ENCODE measurements around the gene ST6GALNAC5. TPM values are rescaled to one million over a fixed set of nuclear protein-coding genes. Genes with fewer than 3 reads are reported as not detected.
"Not testable (repeated sequence)": the region's sequence is repeated elsewhere in the genome, so short reads cannot be mapped to it uniquely, and the experiment has no call there.

ST6GALNAC5 gene
- 1 to 10 TPM; 1.2 to 2.7 (median 2.2) TPM for polyA plus RNA-seq (ENCODE audit: insufficient read length in 10 of 10)
- long read RNA-seq, donor 1, partial matches to known transcripts: 0 of 1 reads
- long read RNA-seq, donor 1, other reads (novel, unspliced or antisense): 0 of 1 reads
- long read RNA-seq, donor 2, partial matches to known transcripts: 0 of 2 reads
- long read RNA-seq, donor 2, other reads (novel, unspliced or antisense): 0 of 2 reads
- long read RNA-seq, donor 3: 0 reads
- long read RNA-seq, donor 4, partial matches to known transcripts: 0 of 1 reads
- long read RNA-seq, donor 4, other reads (novel, unspliced or antisense): 0 of 1 reads
- long read RNA-seq, donor 5, partial matches to known transcripts: 0 of 1 reads
- long read RNA-seq, donor 5, other reads (novel, unspliced or antisense): 0 of 1 reads
- long read RNA-seq, donor 6: 0 reads
- long read RNA-seq, donor 7, partial matches to known transcripts: 0 of 1 reads
- long read RNA-seq, donor 7, other reads (novel, unspliced or antisense): 0 of 1 reads
- long read RNA-seq, donor 8, partial matches to known transcripts: 0 of 3 reads
- long read RNA-seq, donor 8, other reads (novel, unspliced or antisense): 0 of 3 reads
- long read RNA-seq, donor 9: 0 reads

DNA sequence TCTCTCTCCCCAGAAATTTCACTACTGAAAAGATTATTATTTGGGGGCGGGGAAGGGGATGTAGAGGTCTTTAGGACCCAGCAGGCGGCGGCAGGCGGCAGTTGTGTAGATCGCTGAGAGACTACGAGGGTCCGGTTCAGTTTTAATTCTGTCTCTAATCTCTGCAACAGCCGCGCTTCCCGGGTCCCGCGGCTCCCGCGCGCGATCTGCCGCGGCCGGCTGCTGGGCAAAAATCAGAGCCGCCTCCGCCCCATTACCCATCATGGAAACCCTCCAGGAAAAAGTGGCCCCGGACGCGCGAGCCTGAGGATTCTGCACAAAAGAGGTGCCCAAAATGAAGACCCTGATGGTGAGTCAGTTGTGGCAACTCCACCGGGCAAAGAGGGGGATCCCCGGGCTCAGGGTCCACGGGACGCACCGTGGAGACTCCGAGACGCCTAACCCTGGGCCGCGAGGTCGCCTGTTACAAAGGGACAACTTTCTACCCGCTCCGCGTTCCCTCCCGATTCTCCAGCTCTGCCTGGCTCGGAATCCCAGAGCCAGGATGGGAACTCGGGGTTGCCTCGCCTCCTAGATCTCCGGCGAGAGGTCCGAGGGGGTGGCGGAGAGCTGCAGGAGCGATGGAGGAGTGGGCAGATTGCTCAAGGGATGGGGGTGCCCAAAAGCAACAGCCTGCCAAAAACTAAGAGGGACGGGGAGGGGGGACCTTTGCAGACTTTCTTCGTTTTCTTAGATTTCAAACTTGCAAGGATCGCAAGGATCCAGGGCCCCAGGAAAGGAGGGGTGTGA lies at the start of gene ST6GALNAC5:
Gene ST6GALNAC5 (plus strand): TSS at position 139 of the 789 bp plus-strand sequence.
- peak; percentile 40 to 77 (median 51) for DNase-seq

- DNase-seq: no peak
These were observed 47.3 kb upstream of the ST6GALNAC5 start for GRCh38 chr1:76820028-76820427.

DNA sequence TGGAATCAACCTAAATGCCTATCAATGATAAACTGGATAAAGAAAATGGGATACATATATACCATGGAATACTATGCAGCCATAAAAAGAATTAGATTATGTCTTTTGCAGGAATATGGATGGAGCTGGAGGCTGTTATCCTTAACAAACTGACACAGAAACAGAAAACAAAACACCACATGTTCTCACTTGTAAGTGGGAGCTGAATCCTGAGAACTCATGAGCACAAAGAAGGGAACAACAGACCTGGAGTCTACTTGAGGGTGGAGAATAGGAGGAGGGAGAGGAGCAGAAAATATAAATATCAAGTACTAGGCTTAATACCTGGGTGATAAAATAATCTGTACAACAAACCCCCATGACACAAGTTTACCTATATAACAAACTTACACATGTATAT lies 44.3 kb upstream of the ST6GALNAC5 start:
- DNase-seq: not testable (repeated sequence)

GRCh38 chr1:76824106-76824505 lies 43.2 kb upstream of the ST6GALNAC5 start:
- no peak for DNase-seq

GRCh38 chr1:76826072-76826845 lies 41.0 kb upstream of the ST6GALNAC5 start:
- peak in 1 of 3 donors; percentile 45 for DNase-seq

DNA sequence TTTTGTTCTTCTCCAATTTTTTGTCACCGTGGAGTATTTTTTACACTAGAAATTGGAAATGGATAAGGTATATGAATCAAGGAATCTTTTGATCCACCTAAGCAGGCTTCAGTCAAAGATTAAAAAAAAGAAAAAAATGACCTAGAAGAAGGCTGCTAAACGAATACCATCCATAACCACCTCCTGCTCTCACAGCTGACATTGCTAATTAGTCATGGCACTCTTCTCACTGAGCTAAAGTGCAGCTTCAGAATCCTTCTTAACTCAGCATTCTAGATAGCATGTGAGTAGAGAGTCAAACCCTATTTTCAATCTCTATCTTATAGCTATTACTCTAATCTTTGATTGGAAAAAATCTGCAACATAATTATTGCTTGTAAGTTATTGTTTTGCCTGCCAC lies 40.2 kb upstream of the ST6GALNAC5 start:
- DNase-seq: no peak

GRCh38 chr1:76830373-76830772 lies 36.9 kb upstream of the ST6GALNAC5 start:
- DNase-seq: no peak

GRCh38 chr1:76832521-76832920 lies 34.8 kb upstream of the ST6GALNAC5 start:
- DNase-seq: no peak

GRCh38 chr1:76833151-76833550 lies 34.1 kb upstream of the ST6GALNAC5 start:
- no peak for DNase-seq

DNA sequence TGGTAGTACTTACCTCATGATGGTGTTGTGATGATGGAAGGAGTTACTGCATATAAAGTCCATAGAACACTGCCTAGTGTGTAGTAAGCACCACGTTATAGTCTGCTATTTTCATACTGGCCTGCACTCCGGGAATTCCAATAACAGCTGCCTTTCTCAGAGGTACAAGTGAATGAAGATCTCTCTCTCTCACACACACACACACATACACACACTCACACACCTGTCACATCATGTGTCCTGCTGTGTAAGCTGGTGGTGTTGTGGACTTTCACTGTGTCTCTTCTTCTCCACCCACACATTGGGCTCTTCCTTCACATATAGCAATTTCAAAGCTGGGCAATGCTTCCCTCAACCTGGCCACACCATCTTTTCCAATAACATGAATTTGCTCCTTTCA lies 33.4 kb upstream of the ST6GALNAC5 start:
- no peak for DNase-seq

DNA sequence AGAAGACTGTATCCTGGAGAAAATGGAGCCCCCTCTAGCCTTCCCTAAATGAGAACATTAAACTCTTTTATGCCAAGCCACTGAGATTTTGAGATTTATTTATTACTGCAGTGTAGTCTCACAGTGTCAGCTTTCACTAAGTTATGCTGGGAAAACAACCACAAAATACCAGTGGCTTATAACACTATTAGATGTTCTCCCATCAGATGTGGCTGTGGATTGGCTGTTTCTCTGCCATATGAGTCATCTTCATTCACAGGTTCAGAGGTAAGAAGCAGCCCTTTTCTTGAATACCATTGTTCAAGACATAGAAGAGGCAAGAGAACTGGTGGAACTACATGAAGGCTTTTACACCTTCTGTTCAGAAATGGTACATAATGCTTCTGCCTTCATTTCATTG lies 32.1 kb upstream of the ST6GALNAC5 start:
- peak in 1 of 3 donors; percentile 27 for DNase-seq

DNA sequence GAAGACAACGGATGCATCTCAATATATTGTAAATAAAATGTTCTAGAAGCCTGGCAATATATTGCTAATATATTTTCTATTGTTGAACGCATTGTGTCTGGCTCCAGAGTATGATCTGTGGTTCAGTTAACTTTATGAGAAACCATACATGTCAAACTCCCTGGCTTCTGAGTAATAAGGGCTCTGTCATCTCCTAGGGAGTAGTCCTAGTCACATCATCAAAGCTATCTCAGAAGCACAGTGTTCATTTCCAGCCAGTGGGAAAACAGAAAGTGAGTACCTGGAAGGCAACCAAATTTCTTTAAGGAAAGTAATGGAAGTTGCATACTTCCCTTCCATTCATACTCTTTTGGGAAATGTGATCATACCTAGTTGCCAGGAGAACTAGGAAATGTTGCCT lies 27.0 kb upstream of the ST6GALNAC5 start:
- DNase-seq: no peak

DNA sequence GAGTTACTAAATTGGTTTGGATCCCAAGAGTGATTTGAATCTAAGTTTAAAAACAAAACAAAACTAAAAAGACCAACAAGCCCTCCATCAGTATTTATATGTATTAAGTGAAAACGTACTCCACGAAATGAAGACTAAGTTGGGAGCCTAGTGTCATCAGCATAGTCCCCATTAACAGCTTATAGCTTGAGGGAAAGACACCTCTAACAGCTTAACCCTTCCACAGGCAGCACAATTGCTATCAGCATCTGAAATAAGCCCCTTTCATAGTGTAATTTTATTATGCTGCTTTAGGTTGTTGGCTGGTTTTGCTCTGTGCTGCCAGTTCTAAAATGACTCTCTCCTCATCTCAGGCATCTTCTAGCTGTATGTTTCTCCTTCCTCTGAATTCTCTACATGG lies 25.8 kb upstream of the ST6GALNAC5 start:
- DNase-seq: no peak

- no peak for DNase-seq
These were observed 23.3 kb upstream of the ST6GALNAC5 start for GRCh38 chr1:76843821-76844464.

- no peak for DNase-seq
These were observed 13.0 kb upstream of the ST6GALNAC5 start for GRCh38 chr1:76854255-76854654.

GRCh38 chr1:76856104-76856503 lies 11.2 kb upstream of the ST6GALNAC5 start:
- DNase-seq: no peak

DNA sequence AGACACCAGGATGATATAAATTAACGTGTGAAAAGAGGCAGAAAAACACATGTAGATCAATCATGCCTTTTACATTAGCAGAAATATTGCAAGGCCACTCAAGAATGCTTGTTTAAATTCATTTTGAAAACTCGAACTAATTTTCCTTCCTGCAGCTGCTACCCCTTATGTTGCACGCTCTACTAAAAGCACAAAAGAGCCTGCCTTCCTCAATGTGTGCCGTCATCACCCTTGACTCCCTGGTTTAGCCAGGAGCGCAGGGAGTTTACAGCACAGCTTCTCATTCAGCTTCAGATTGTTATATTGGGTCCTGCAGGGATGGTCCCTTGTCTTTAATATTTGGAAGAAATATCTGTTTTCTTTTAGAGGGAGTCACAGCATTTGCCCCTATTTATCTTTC lies 10.1 kb upstream of the ST6GALNAC5 start:
- no peak for DNase-seq

DNA sequence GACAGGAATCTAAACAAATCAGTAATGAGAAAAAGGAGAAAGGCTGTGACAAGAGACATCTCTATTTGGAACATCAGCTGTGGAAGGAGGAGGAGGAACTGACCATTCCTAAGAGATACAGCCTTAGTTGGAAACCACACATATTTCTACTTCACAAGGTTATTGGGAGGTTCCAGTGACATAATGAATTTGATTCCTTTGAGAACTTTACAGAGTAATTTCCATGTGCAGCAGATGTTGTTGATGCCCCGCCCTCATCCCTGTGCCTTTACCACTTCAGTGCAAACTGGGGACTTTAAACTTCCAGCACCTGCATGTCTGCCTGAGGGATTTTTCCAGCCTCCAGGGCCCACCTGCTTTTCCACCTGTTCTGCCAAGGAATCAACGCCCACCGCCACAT lies 9.3 kb upstream of the ST6GALNAC5 start:
- DNase-seq: no peak

GRCh38 chr1:76861149-76861548 lies 6.1 kb upstream of the ST6GALNAC5 start:
- DNase-seq: no peak

GRCh38 chr1:76862447-76862846 lies 4.8 kb upstream of the ST6GALNAC5 start:
- DNase-seq: peak in 1 of 3 donors; percentile 37

- DNase-seq: no peak
These were observed 2.9 kb upstream of the ST6GALNAC5 start for GRCh38 chr1:76864383-76864782.
